ENCODE results near the gene PDZD2.
"Not testable (repeated sequence)": the region's sequence is repeated elsewhere in the genome, so short reads cannot be mapped to it uniquely, and the experiment has no call there.

PDZD2 gene

DNA sequence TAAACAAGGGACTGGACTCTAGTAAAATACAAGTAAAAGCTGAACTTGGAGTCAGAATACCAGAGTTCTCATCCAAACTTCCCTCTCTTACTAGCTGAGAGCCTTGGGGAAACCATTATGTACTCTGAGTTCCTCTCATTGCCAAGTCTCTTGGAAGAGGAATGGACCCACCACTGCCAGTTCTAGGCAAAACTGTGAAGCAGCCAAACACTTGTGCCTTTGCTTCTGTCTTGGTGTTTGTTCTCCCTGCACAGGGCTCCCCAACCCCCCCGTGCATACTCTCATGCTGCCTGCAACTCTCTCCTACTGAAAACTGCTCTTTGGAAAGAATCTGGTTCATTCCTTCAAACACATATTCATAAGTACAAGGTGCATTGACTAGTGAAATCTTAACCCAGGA is 102.6 kb downstream of the PDZD2 start:
- no peak for DNase-seq

DNA sequence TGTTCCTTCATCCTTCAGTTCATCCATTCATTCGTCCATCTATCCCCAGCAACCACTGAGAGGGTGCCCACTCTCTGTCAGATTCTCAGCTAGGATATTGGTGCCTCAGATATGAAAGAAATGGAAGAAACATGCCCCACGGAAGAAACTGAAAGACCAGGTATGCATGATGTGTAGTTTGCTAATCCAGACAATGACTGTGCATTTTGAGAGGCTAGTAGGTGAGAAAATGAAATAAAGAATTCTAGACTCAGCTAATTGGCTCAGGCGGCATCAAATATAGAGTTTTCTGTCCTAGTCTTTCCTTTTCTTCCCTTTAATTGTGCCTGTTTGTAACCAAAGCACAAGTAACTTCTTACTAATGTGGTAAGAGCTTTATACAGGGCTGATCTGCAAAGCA is 104.7 kb downstream of the PDZD2 start:
- DNase-seq, result no peak

DNA sequence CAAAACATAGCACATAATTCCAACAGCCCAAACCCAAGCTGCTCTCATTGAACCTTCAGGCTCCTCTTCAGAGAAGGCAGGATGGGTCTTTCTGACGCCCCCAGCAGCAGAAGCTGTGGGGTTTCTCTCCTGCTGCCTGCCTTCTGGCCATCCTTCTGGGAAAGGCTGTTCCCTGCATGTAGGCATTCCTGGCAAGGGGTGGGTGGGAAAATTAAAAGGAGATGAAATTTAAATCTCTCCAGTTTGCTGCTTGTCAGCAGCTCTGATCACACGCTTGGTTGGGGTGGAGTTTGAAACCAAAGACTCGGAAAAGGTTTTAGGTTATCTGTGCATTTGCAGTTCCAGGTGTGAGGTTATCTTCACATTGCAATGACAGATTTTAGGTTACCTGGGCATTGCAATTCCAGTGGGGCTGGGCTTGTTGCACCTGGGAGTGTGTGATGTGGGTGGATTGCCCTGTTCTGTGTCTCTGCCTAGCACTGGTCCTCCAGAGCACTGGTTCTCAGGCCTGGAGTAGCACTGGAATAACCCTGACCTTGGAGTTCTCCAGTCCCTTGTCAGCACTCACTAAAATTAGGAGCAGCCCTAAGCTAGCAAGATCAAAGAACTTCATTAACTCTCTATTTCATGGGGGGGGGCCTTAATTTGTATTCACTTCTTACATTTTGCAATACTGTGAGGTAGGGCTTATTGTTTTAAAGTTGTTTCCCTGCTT is 109.7 kb downstream of the PDZD2 start:
- no peak for DNase-seq

DNA sequence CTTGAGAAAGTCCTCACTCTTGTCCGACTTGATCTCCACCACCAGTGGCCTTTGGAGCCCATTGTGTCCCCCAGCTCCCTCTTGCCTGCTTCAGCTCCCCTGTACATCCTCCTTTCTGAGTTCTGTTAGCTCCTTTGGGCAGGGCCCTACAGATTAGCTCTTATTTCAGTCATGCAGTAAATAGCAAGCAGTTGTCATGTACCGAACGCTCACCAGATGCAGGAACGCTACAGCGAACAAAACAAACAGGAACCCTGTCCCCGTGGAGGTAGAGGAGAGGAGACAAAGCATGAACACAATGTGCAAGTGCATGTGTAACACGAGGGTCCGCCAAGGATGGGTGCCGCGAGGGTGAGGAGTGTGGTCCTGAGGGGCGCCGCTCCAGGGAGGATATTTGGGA is 111.3 kb downstream of the PDZD2 start:
- no peak for DNase-seq

DNA sequence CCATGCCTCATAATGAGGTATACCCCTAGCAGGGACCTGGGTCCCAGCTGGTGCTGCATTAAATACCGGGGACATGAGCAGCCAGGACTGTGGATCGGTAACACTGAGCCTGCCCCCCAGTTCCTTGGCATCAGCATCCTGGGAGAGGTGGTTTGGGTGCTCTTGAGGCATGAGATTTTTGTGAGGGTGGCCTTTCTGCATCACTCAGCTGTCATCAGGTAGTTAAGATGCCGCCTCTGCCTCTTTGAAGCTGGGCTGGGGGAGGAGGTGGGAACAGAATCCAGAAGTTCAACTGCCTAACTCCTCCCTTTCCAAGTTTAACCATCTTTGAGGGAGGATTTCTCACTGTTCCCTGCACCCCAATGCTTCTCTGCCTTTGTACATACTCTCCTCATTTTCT is 112.7 kb downstream of the PDZD2 start:
- DNase-seq, result no peak

DNA sequence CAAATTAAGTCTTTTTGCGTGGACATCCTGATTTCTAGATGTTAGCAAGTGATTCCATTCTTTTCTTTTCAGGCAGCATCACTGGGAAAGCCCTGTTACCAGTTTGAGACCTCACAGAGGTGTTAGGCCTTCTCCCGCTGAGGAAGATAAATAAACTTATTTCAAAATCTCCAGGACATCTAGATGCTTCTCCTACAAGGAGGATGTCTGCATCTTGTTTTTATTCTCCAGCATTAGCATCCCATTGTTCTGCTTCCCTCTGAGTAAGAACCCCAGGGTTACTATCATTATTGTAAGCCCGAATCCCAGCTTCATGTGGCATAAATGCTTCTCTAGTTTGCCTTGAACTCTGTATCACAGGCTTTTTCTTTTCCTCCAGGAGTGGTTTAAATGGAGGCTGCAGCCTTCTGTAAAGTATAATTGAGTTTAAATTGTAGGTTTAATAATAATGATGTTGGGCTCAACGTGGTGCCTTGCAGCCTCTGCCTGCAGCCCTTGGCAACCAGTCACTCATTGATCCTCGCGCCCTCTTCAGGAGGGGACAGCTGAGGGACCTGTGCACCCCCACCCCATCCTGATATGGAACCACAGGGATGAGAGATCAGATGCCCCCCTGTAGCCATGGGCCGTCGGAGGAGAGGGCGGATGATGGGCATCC is 114.9 kb downstream of the PDZD2 start:
- no peak for DNase-seq

DNA sequence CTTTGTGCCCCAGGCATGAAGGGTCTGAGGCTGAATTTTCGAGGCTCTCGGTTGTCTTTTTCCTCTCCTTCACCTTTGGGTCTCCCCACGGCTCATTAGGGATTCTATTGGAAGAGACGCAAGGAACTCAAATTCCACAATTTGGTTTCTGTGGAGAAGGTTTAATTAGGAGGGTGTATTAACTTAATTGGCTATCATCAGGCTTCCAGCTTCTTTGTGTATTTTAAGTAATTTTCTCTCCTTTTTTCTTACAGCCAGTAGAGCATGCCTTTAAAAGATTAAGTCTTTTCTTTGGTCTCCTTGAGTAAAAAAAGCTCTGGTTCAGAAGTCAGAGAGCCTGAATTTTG is 115.4 kb downstream of the PDZD2 start:
- no peak for DNase-seq

DNA sequence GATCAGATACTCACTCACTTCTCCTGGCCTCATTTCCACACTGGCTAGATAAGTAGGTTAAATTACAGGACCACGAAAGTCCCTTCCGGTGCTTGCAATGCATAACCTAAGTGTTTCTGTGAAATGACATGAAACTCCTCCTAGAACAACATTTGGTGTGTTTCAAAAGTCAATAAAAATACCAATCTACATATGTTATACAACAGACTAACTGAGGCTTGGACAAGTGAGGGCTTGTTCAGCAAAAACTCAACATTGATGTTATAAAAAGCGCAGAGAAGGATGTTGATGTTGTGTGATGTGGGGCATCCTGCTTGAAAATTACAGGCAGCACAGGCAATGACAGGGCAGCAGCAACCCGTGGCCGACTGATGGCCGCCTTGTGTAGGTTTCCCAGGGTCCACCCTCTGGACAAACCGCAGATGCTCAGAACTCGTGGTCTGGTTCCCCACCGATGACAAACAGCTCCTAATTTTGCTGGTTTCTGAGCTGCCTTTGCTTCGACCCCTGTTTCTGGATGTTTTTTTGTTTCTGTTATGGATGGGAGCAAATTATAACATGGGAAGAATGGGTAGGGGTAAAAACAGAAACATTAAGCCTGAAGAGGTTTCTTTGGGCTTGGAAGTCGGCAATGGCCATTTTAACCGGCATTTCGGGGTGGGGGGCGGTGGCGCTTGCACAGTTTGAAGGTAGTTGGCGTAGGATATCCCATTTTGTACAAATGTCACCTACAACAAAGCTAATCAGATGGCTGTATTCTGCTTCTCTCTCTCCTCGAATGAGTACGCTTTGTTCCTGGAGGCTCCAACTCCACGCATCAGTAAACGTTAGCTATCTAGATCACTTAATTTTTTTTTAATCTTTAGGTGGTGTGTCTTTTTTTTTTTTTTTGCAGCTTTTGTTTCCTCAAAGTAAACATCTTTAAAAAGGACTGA is 116.1 kb downstream of the PDZD2 start:
- DNase-seq, result no peak

DNA sequence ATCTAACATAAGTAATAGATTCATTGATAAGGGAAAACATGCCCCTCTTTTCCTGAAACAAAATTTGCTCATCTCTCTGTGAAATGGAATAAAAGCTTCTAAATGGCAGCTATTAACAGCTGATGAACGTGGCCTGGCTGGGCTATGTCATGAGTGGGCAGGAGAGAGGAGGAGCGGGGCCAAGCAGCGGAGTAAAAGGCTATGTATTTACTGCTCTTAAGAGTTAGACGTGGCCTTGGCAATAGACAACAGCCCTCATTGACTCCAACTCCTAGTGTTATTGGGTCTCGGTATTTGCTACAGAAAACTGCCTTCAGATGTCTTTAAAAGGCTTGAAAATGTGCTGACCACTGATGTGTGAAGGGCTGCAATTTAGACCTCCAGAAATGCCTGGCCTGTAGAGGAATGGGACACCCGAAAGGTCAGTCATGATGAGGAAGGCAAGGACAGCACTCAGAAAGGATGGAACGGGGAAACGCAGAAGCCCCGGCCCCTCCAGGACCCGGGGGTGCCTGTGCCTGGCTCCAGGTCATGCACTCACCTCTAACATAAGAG is 116.8 kb downstream of the PDZD2 start:
- no peak for DNase-seq

DNA sequence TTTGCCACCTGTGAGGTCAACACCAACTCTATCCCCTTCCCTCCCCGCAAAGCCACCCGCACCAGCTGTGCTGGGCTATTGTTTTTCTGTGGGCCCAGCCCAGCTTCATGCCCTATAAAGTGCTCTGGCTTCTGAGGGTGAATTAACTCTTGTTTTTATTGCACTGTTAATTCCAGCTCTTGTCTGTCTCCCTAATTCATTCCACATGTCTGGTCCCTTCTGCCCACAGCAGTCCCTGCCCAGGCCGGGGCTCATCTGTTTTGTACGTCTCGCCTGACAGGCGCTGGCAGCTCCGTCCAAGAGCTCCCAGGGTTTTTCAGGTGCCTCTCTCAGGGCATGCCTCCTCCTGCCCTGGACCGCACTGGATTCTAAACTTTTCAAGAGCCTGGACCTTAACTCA is 118.9 kb downstream of the PDZD2 start:
- no peak for DNase-seq

DNA sequence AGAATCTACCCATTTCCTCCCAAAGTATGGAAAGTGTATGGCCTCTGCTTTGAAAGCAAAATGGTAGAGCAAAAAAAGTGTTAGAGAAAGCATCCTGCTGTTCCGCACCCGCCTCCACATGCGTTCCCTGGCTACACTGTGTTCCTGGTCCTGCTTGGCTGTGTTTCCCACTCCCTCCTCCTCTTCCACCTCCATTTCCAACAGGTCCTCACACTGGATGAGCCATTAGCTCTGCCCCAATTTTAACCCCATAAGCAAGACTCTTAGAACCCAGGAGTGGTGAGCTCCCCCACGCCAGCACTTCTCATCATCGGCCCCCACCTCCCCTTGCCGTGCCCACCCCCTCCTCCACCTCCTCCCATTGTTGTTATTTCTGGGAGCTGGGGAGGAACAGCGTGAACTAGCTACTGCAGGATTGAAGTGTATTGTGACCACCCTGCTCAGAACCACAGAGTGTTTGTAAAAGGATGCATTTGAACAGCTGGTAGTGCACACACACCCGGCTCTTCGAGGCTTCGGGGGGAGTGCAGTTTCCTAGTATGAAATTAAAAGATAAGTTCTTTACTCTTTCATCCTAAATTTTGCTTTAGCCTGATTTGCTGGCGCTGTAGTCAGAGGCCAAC is 120.0 kb downstream of the PDZD2 start:
- DNase-seq, result no peak

DNA sequence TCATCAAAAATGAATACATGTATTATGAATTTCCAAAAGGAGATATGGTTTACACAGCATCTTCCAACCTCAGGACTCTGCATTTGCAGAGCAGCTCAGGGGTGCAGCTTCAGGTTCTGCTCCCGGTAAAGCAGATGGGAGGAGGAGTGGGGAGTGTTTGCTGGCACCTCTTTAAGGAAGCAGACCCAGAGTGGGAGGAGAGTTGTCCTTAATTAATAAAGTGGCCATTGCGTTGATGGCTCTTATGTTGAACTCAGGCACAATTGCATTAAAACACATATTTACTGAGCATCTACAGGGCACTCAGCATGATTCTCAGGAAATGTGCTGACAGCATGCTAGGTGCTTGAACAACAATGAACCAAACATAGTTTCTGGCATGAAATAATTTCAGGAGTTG is 121.0 kb downstream of the PDZD2 start:
- DNase-seq, result no peak

DNA sequence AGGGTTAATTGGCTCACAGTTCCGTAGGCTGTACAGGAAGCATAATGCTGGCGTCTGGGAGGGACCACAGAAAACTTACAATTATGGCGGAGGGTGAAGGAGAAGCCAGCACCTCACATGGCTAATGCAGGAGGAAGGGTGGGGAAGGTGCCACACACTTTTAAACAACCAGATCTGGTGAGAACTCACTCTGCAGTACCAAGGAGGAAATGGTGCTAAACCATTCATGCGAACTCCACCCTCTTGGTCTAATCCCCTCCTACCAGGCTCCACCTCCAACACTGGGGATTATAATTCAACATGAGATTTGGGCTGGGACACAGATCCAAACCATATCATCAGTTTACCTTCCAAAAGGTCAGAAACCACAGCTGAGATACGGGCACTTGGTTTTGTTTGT is 122.9 kb downstream of the PDZD2 start:
- DNase-seq, result no peak

DNA sequence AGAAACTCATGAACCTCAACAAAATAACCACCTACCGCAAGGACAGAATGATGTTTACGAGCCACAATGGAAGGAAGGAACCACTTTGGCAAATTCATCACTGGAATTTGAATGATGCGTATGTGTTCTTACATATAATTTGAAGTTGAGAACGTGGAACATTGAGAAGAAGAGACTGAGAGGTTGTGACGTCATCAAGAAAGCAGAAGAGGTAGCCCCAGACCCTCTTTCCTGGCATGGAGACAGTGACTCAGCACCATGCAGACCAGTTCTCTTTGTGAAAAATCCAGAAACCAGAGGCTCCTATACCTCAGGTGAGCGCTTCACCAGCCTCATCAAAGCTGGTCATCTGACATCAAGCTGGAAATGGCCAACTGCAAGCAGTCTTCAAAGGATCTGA is 124.5 kb downstream of the PDZD2 start:
- DNase-seq, result no peak

DNA sequence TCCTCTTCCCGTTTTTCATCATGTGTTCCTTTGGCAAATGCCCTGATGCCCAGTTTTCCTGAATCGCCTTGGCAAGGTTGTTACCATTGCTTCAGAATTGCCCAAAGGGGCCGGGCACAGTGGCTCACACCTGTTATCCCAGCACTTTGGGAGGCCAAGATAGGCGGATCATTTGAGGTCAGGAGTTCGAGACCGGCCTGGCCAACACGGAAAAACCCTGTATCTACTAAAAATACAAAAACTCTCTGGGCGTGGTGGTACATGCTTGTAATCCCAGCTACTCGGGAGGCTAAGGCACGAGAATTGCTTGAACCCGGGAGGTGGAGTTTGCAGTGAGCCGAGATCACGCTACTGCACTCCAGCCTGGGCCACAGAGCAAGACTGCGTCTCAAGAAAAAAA is 125.8 kb downstream of the PDZD2 start:
- not testable (repeated sequence) for DNase-seq

DNA sequence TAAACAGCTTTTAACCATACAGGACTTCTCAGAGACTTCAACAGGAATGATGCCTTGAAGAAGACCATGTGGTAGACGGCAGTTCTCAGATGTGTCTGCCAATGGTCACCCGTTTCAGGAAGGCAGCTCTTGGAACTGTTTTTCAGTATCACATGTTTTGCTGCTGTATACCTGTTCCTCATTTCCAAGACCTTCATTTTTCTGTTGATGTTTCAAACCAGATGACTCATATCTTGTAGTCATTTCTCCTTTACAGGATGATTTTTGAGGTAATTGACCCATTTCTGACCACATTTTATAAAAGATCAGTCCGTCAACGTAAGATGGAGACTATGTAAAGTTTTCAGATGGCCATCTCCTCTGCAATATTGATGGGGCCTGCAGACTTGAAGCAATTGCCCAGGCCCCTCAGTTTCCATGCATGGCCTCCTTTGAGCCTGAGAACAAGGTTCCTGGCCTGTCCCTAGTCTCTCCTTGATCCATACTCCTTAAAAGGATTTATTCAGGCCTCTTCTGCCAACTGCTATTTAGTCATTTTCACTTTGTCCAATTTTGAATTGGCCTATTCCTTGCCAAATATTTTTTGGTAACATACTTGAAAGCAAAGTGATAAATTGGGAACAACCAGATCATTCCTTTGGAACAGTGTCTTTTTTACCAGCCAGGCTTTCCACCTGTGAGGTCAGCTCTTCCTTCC is 128.6 kb downstream of the PDZD2 start:
- DNase-seq, result no peak

DNA sequence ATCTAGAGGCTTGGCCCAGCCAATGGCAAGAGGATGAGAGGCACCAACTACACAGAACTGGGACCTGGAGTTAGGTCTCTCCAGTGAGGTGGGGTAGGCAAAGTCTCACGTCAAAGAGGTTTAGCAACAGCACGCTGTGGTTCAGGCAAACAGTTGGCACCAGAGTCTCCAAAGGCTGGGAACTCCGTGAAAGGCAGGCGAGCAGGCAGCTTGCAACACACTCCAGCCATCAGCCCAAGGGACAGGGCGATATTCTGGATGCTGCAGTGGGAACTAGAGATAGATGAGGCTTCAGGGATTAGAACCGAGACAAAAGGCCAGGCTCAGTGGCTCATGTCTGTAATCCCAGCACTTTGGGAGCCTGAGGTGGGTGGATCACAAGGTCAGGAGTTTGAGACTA is 129.1 kb downstream of the PDZD2 start:
- no peak for DNase-seq

DNA sequence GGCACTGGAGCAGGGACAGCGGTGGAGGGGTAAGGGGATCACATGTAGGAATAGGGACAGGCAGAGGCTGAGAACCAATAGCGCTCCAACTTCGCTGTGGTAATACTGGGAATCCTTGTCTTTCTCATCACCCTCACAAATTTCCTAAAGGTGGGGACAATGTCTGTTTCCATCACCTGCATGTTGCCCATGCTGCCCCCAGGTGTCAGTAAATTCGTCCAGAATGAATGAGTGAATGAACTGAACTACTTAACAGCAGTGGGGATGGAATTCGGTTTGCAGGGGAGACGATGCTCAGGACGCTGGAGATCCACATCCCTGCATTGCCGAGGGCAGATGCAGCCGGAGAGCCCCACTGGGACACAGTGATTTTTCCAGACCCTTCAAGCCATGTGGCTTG is 129.9 kb downstream of the PDZD2 start:
- no peak for DNase-seq

DNA sequence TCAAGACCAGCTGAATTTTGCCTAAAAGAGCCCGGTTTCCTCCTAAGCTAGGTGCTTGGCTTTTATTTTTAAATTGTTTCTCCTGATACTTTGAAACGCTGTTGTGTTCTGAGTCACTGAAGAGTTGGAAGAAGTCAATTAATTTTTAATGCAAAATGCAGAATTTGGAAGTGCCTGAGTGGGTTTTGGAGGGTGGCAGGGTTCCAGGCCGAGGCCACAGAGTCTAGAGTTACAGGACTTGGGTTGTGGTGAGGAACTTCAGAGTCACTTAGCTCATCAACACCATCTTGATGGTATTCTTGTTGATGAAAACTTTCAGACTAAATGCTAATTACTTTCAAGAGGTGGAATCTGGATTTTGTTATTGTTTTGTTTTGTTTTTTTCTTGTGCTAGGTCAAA is 130.6 kb downstream of the PDZD2 start:
- no peak for DNase-seq

DNA sequence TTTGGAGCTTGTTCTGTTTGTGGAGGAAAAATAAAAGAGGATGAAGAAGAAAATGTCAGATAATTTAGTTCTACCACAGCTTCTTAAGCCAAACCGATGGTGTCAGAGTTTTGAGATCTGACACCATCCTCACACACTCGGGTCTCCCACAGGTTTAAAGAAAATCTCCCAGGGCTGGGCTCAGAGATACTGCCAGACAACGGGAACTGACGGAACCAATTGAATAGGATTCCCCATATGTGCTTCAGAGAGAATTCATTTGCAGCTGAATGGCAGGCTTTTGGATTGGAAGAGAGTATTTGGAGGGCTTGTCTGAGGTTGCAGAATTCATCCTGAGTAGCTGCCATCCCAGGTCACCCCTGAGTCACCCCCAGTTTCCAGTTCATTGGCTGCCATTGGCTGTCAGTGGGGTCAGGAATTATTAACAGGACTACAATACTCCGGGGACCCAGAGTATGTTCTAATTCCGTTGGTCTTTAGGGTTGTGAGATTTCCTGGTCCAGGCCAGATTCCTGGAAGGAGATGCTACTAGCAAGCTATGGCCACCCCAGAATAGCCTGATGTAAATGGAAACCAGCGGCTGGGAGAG is 131.3 kb downstream of the PDZD2 start:
- no peak for DNase-seq

DNA sequence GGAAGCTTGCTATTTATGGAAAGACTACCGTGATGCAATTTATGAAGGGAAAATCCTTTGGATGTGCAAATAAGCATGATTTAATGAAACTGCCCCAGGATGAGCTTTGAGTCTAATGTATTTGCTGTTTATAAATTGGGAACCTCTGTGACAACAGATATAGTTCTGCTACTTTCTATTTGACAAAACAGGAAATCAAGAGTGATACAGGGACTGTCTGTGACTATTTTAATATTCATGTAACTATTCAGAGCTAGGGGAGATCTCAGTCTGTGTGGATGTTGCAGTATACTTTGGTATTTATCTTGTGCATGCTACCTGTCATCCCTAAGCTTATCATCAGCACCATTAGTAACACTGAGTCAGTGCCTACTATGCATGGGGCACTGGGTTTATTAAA is 132.1 kb downstream of the PDZD2 start:
- DNase-seq, result no peak

DNA sequence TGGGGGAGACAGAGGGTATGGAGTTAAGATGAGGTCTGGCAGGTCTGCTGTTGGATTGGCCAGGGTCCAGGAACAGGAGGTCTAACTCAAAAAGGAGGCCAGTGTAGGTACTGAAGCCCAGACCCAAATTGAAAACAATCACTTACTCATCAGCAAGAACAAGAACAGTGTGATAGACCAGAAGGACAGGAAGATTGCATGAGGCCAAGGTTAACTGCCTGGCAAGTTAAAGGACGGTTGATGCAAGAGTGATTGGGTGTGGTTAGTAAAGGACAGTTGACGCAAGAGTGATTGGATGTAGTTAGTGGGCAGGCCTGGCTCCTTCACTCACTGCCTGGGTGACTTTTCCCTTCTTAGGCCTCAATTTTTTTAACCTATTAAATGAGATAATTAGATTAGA is 132.6 kb downstream of the PDZD2 start:
- no peak for DNase-seq
